OCI-LY1 (cell line): Measurements from ENCODE around the gene PARD3B.

Source experiments
- EZH2 ChIP-seq: fragments of 200-600 bp; sonication (generic), shearing (Covaris generic); IDR thresholded peaks from 2 replicates; pipeline ENCODE4 v1.8.0; 2017; ENCODE audit warnings: borderline replicate concordance, mixed run types, mild to moderate bottlenecking, antibody characterized with exemption, low read length, moderate library complexity, mixed read lengths
- TF ChIP-seq, protein P1 (sequence below): fragments of 200-600 bp; sonication (generic), shearing (Covaris generic); IDR thresholded peaks from 2 replicates; pipeline ENCODE4 v1.5.1; 2017; ENCODE audit warnings: mild to moderate bottlenecking, antibody characterized with exemption, low read length, moderate library complexity, mixed read lengths

DNA sequence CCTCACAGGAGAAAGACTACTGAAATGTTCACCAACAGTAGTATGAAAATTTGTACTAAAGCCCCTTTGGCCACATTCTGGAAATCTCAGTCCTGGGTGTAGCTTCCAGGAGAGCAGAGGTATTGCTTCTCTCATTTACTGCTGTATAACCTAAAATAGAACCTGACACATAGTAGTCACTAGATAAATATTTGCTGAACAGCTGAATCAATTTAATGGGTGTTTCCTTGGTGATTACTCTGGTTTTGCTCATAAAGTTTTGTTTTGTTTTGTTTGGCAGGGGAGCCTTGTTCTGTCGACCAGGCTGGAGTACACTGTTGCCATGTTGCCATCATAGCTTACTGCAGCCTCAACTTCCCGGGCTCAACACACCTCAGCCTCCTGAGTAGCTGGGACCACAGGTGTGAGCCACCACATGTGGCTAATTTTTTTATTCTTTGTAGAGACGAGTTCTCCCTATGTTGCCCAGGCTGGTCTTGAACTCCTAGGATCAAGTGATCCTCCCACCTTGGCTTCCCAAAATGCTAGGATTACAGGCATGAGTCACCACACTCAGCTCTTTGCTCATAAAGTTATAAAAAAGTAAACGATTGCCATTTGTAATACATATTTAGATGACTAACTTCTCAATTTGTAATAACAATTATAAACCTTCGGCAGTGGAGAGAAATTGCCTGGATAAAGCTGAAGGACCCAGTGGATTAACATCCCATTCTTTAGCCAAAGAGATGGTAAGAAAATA lies 11.5 kb upstream of the PARD3B start:
- TF ChIP-seq, protein P1, sequence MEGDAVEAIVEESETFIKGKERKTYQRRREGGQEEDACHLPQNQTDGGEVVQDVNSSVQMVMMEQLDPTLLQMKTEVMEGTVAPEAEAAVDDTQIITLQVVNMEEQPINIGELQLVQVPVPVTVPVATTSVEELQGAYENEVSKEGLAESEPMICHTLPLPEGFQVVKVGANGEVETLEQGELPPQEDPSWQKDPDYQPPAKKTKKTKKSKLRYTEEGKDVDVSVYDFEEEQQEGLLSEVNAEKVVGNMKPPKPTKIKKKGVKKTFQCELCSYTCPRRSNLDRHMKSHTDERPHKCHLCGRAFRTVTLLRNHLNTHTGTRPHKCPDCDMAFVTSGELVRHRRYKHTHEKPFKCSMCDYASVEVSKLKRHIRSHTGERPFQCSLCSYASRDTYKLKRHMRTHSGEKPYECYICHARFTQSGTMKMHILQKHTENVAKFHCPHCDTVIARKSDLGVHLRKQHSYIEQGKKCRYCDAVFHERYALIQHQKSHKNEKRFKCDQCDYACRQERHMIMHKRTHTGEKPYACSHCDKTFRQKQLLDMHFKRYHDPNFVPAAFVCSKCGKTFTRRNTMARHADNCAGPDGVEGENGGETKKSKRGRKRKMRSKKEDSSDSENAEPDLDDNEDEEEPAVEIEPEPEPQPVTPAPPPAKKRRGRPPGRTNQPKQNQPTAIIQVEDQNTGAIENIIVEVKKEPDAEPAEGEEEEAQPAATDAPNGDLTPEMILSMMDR = no peak
- no peak for TF ChIP-seq EZH2
